Lower leg skin (tissue), 4 donors: ENCODE data around the gene B3GNT5. TPM values are rescaled to one million over a fixed set of nuclear protein-coding genes. Genes with fewer than 3 reads are reported as not detected.

Experiments used
- DNase-seq, 2 donors: peaks; one replicate each; pipeline ENCODE4 v3.0.0-alpha.2; 2019; ENCODE audit warnings: low spot score in 2 of 2
- H3K4me3 ChIP-seq: fragments of 200-600 bp; sonication (generic); 2 replicates; pipeline ENCODE4 v1.5.1; 2017; ENCODE audit warnings: mild to moderate bottlenecking, low read depth; ENCODE audit not compliant: poor library complexity, severe bottlenecking
- CTCF ChIP-seq, 3 donors: fragments of 450-650 bp; IDR thresholded peaks; one replicate each; pipeline ENCODE4 v1.5.1; 2016; ENCODE audit warnings: antibody characterized with exemption in 3 of 3, mild to moderate bottlenecking in 3 of 3, moderate library complexity in 2 of 3
- POLR2A ChIP-seq, 2 donors: fragments of 450-650 bp; IDR thresholded peaks; one replicate each; pipeline ENCODE4 v1.6.1; 2016 to 2017; ENCODE audit warnings: antibody characterized with exemption in 2 of 2, mild to moderate bottlenecking in 1 of 2, moderate library complexity in 1 of 2
- WGBS, 2 donors: methylation state at CpG; one replicate each; pipeline ENCODE4 v1.1.5; 2018; 5-methylcytosine and 5-hydroxymethylcytosine counted together
- intact Hi-C: fragments of 100-400 bp; cut with DNase I; formaldehyde crosslinking; loops from one replicate; pipeline ENCODE4 v1.15.0; 2023; ENCODE audit warnings: low total_unique reads
- total RNA-seq, 4 donors: library from RNA; depleted of rRNA; stranded (reverse); fragments of >200 nt; gene quantifications; one replicate each; pipeline ENCODE4 v1.1.0, GENCODE V29; 2016

B3GNT5 gene
- total RNA-seq, 4 donors from 2014 or later = 10.2 to 18.0 (median 13.1) TPM

GRCh38 chr3:183249006-183249718 lies 3.9 kb upstream of the B3GNT5 start:
- intact Hi-C loops = no loop called here
- no peak overlapping the region for H3K4me3 ChIP-seq
- no peak for DNase-seq
- 84 to 85% methylated on average over 6 of the region's 6 CpGs for WGBS, 2 donors
- TF ChIP-seq POLR2A (IDR thresholded peaks at IDR 0.05) = no peak

GRCh38 chr3:183252118-183252782 lies 803 bp upstream of the B3GNT5 start:
- no peak overlapping the region for H3K4me3 ChIP-seq
- WGBS, 2 donors = 83 to 87% methylated on average over 5 of the region's 5 CpGs
- no peak for DNase-seq
- intact Hi-C loops = no loop called here
- TF ChIP-seq CTCF (IDR thresholded peaks at IDR 0.05) = no peak
- no peak for TF ChIP-seq POLR2A (IDR thresholded peaks at IDR 0.05)

- H3K4me3 ChIP-seq = peak overlapping the region; percentile 63
- DNase-seq = peak; percentile 56 to 95
- TF ChIP-seq POLR2A (IDR thresholded peaks at IDR 0.05) = no peak
- no peak for TF ChIP-seq CTCF (IDR thresholded peaks at IDR 0.05)
- 0 to 1% methylated on average over 26 to 35 of the region's 111 CpGs for WGBS, 2 donors
- intact Hi-C loops = no loop called here
Observed at GRCh38 chr3:183253528-183254486, 754 bp downstream of the B3GNT5 start.

- DNase-seq = no peak
- TF ChIP-seq CTCF (IDR thresholded peaks at IDR 0.05) (no peak), POLR2A (IDR thresholded peaks at IDR 0.05) (no peak)
- WGBS, 2 donors = 13 to 20% methylated on average over 37 to 38 of the region's 49 CpGs
- intact Hi-C loops = no loop called here
- peak overlapping the region; percentile 63 for H3K4me3 ChIP-seq
Observed at GRCh38 chr3:183254487-183255347, 1.7 kb downstream of the B3GNT5 start.

- H3K4me3 ChIP-seq = no peak overlapping the region
- DNase-seq = no peak
- TF ChIP-seq CTCF (IDR thresholded peaks at IDR 0.05) (no peak), POLR2A (IDR thresholded peaks at IDR 0.05) (no peak)
- 65 to 77% methylated on average over 4 of the region's 4 CpGs for WGBS, 2 donors
- intact Hi-C loops = no loop called here
Observed at GRCh38 chr3:183255348-183255730, 2.3 kb downstream of the B3GNT5 start.
